H9 (cell line): ENCODE results near the gene GAL3ST3. TPM values are rescaled to one million over a fixed set of nuclear protein-coding genes. Genes with fewer than 3 reads are reported as not detected.
"Not testable (repeated sequence)": the region's sequence is repeated elsewhere in the genome, so short reads cannot be mapped to it uniquely, and the experiment has no call there.

Source experiments
- DNase-seq: peaks from one replicate; pipeline ENCODE4 v3.0.0-alpha.2; 2017
- H2AFZ ChIP-seq: one replicate; pipeline ENCODE4 v1.6.1; 2013; ENCODE audit warnings: mild to moderate bottlenecking, low read length, control low read depth, moderate library complexity
- H2AK5ac ChIP-seq: 2 replicates; pipeline ENCODE4 v1.6.1; 2013; ENCODE audit warnings: low read length, control low read depth, mixed read lengths; ENCODE audit not compliant: insufficient read length
- H2BK120ac ChIP-seq: one replicate; pipeline ENCODE4 v1.6.1; 2013; ENCODE audit warnings: low read depth, mild to moderate bottlenecking, low read length, control low read depth, inconsistent platforms; ENCODE audit not compliant: poor library complexity, severe bottlenecking
- H2BK12ac ChIP-seq: 2 replicates; pipeline ENCODE4 v1.6.1; 2013; ENCODE audit warnings: low read length, control low read depth, mixed read lengths, low read depth; ENCODE audit not compliant: insufficient read length
- H2BK15ac ChIP-seq: 2 replicates; pipeline ENCODE4 v1.6.1; 2013; ENCODE audit warnings: low read depth, low read length, control low read depth
- H2BK20ac ChIP-seq: one replicate; pipeline ENCODE4 v1.6.1; 2013; ENCODE audit warnings: low read depth, mild to moderate bottlenecking, low read length, control low read depth, inconsistent platforms; ENCODE audit not compliant: poor library complexity, severe bottlenecking
- H2BK5ac ChIP-seq: 2 replicates; pipeline ENCODE4 v1.6.1; 2013; ENCODE audit warnings: low read length, control low read depth, mixed read lengths; ENCODE audit not compliant: insufficient read length
- H3K14ac ChIP-seq: 2 replicates; pipeline ENCODE4 v1.6.1; 2013; ENCODE audit warnings: low read length, control low read depth; ENCODE audit not compliant: insufficient read depth
- H3K18ac ChIP-seq: 2 replicates; pipeline ENCODE4 v1.6.1; 2013; ENCODE audit warnings: low read depth, mild to moderate bottlenecking, mixed read lengths, low read length, control low read depth; ENCODE audit not compliant: insufficient read length
- H3K23ac ChIP-seq: 2 replicates; pipeline ENCODE4 v1.6.1; 2013; ENCODE audit warnings: low read length, control low read depth, mixed read lengths, low read depth; ENCODE audit not compliant: insufficient read length
- H3K23me2 ChIP-seq: 2 replicates; pipeline ENCODE4 v1.6.1; 2013; ENCODE audit warnings: low read depth, mild to moderate bottlenecking, mixed read lengths, low read length, control low read depth; ENCODE audit not compliant: insufficient read length, poor library complexity, severe bottlenecking
- H3K27ac ChIP-seq: 2 replicates; pipeline ENCODE4 v1.5.1; 2013; ENCODE audit warnings: low read length, control low read depth, mixed read lengths, low read depth; ENCODE audit not compliant: insufficient read length
- H3K27me3 ChIP-seq: 2 replicates; pipeline ENCODE4 v1.6.1; 2013; ENCODE audit warnings: low read length, control low read depth, inconsistent platforms; ENCODE audit not compliant: insufficient read depth
- H3K4ac ChIP-seq: 2 replicates; pipeline ENCODE4 v1.6.1; 2013; ENCODE audit warnings: low read depth, mild to moderate bottlenecking, control low read depth, inconsistent platforms, low read length, moderate library complexity
- H3K4me1 ChIP-seq: 2 replicates; pipeline ENCODE4 v1.6.1; 2013; ENCODE audit warnings: low read length, control low read depth, inconsistent platforms; ENCODE audit not compliant: insufficient read depth
- H3K4me2 ChIP-seq: 2 replicates; pipeline ENCODE4 v1.6.1; 2013; ENCODE audit warnings: low read length, control low read depth, mixed read lengths; ENCODE audit not compliant: insufficient read length, insufficient read depth
- H3K56ac ChIP-seq: 2 replicates; pipeline ENCODE4 v1.6.1; 2013; ENCODE audit warnings: low read depth, mild to moderate bottlenecking, mixed read lengths, low read length, control low read depth; ENCODE audit not compliant: insufficient read length
- H3K79me1 ChIP-seq: 2 replicates; pipeline ENCODE4 v1.6.1; 2013; ENCODE audit warnings: low read depth, mild to moderate bottlenecking, moderate library complexity, low read length, control low read depth, inconsistent platforms; ENCODE audit not compliant: insufficient read depth, poor library complexity, severe bottlenecking
- H3K79me2 ChIP-seq: 2 replicates; pipeline ENCODE4 v1.6.1; 2013; ENCODE audit warnings: low read length, control low read depth, inconsistent platforms; ENCODE audit not compliant: insufficient read depth
- H3K9ac ChIP-seq: 2 replicates; pipeline ENCODE4 v1.6.1; 2013; ENCODE audit warnings: low read length, control low read depth, mixed read lengths; ENCODE audit not compliant: insufficient read length; ENCODE audit errors: extremely low read depth
- H3K9me3 ChIP-seq: one replicate; pipeline ENCODE4 v1.6.1; 2013; ENCODE audit warnings: low read depth, low read length, inconsistent platforms; ENCODE audit not compliant: control insufficient read depth
- H3T11ph ChIP-seq: one replicate; pipeline ENCODE4 v1.6.1; 2013; ENCODE audit warnings: mild to moderate bottlenecking, low read length, control low read depth, inconsistent platforms
- H4K20me1 ChIP-seq: one replicate; pipeline ENCODE4 v1.6.1; 2013; ENCODE audit not compliant: control insufficient read depth, insufficient read length, insufficient read depth
- H4K5ac ChIP-seq: 2 replicates; pipeline ENCODE4 v1.6.1; 2013; ENCODE audit warnings: low read depth, mild to moderate bottlenecking, mixed read lengths, low read length, control low read depth; ENCODE audit not compliant: insufficient read length
- H4K8ac ChIP-seq: replicated peaks from 2 replicates; pipeline ENCODE4 v1.6.1; 2013; ENCODE audit warnings: low read length, control low read depth, mixed read lengths, low read depth; ENCODE audit not compliant: insufficient read length
- H4K91ac ChIP-seq: 2 replicates; pipeline ENCODE4 v1.6.1; 2013; ENCODE audit warnings: low read depth, mild to moderate bottlenecking, moderate library complexity, mixed read lengths, low read length, control low read depth; ENCODE audit not compliant: insufficient read length
- H3K27ac Mint-ChIP-seq, 3 experiments: 2 replicates in 2 of 3; 3 replicates in 1 of 3; pipeline ENCODE4 v1.8.0; 2020 to 2021; ENCODE audit warnings: mixed read lengths in 3 of 3, mild to moderate bottlenecking in 1 of 3, moderate library complexity in 1 of 3
- H3K27me3 Mint-ChIP-seq: 2 replicates; pipeline ENCODE4 v1.8.0; 2021; ENCODE audit warnings: low read depth, mild to moderate bottlenecking, moderate library complexity, mixed read lengths
- H3K36me3 Mint-ChIP-seq, 3 experiments: 2 replicates in 2 of 3; 3 replicates in 1 of 3; pipeline ENCODE4 v1.8.0; 2020 to 2021; ENCODE audit warnings: low read depth in 3 of 3, mixed read lengths in 3 of 3; ENCODE audit not compliant: insufficient read depth in 1 of 3
- H3K4me1 Mint-ChIP-seq, 2 experiments: 2 replicates each; pipeline ENCODE4 v1.8.0; 2020; ENCODE audit warnings: mixed read lengths in 2 of 2
- H3K4me3 Mint-ChIP-seq, 2 experiments: 2 replicates in 1 of 2; 3 replicates in 1 of 2; pipeline ENCODE4 v1.8.0; 2020 to 2021; ENCODE audit warnings: mild to moderate bottlenecking in 2 of 2, mixed read lengths in 2 of 2, moderate library complexity in 1 of 2
- H3K9me3 Mint-ChIP-seq, 2 experiments: 2 replicates in 1 of 2; 3 replicates in 1 of 2; pipeline ENCODE4 v1.8.0; 2020; ENCODE audit warnings: mild to moderate bottlenecking in 2 of 2, mixed read lengths in 2 of 2, moderate library complexity in 1 of 2
- CTCF ChIP-seq: fragments of 200-600 bp; sonication (generic); conservative IDR thresholded peaks from 3 replicates; pipeline ENCODE4 v1.8.0; 2021; ENCODE audit warnings: antibody characterized with exemption, mild to moderate bottlenecking
- WGBS: extraction: QIAGEN DNeasy Blood & Tissue Kit; methylation state at CpG from one replicate; pipeline ENCODE4 v1.1.7; 2013; ENCODE audit warnings: missing lambda C conversion rate, low lambda C conversion rate, mixed read lengths; ENCODE audit not compliant: insufficient read length; ENCODE audit errors: extremely low coverage; 5-methylcytosine and 5-hydroxymethylcytosine counted together
- total RNA-seq: library from RNA; stranded (reverse); gene quantifications from 2 replicates; pipeline ENCODE4 v1.2.1, GENCODE V29; 2021

GAL3ST3 gene
- total RNA-seq, 1 experiment from 2014 or later: 17.2 TPM

- Histone ChIP-seq H4K20me1 (no peaks in the 10 kb centered on the region), H2BK5ac (no peak within 1 kb of the TSS), H3K18ac (no peak within 1 kb of the TSS), H3K9ac (no peak within 1 kb of the TSS), H3K9me3 (no peaks in the 10 kb centered on the region), H3K14ac (no peak within 1 kb of the TSS), H2BK20ac (no peak within 1 kb of the TSS), H3T11ph (no peak within 1 kb of the TSS), H3K27me3 (no peaks in the 10 kb centered on the region; the same call in 1 of the 2 replicates), H2AFZ (no peak within 1 kb of the TSS), H2BK12ac (no peak within 1 kb of the TSS), H3K4me2 (no peak within 1 kb of the TSS), H2AK5ac (no peak within 1 kb of the TSS), H3K79me2 (no peaks in the 10 kb centered on the region), H3K79me1 (no peaks in the 10 kb centered on the region), H4K91ac (no peak within 1 kb of the TSS), H3K4ac (no peak within 1 kb of the TSS), H4K5ac (no peak within 1 kb of the TSS), H3K23me2 (no peaks in the 10 kb centered on the region), H2BK15ac (no peak within 1 kb of the TSS; the same call in 1 of the 2 replicates), H3K27ac (no peak within 1 kb of the TSS), H3K56ac (no peak within 1 kb of the TSS), H3K23ac (no peak within 1 kb of the TSS), H3K4me1 (no peaks in the 10 kb centered on the region), H4K8ac (no peak within 1 kb of the TSS), H2BK120ac (no peak within 1 kb of the TSS)
- no peak for TF ChIP-seq CTCF
- no peak for DNase-seq
- peaks cover 0 to 3% of the 10 kb centered on the region in 2 experiments; a peak in 3 of 4 replicates for H3K4me1 Mint-ChIP-seq
- H3K27ac Mint-ChIP-seq: no peak within 1 kb of the TSS; a peak in 1 of 7 replicates
- peaks cover 51% of the 10 kb centered on the region for H3K27me3 Mint-ChIP-seq
- no CpG with 5 or more reads among the region's 18 CpGs for WGBS
- H3K4me3 Mint-ChIP-seq: no peak within 1 kb of the TSS; a peak in 1 of 5 replicates
- H3K9me3 Mint-ChIP-seq: no peaks in the 10 kb centered on the region; a peak in 1 of 5 replicates
- no peaks in the 10 kb centered on the region for H3K36me3 Mint-ChIP-seq
These were observed 22.9 kb downstream of the GAL3ST3 start, which contains the start of gene CATSPER1 for GRCh38 chr11:66026017-66026529. Gene CATSPER1, minus strand, starts transcription at chr11:66026479. Its CDS starts 100 bp downstream, at chr11:66026379.

- H2BK5ac ChIP-seq, H3K9me3 ChIP-seq, H3K79me2 ChIP-seq, H3K4me3 Mint-ChIP-seq, H3K23me2 ChIP-seq, H3K4me2 ChIP-seq, H3K79me1 ChIP-seq, H3K9ac ChIP-seq, H4K8ac ChIP-seq, H3K36me3 Mint-ChIP-seq, H3K56ac ChIP-seq, H3K18ac ChIP-seq, H3K27me3 ChIP-seq, H3K27ac Mint-ChIP-seq, DNase-seq, H4K91ac ChIP-seq, H4K20me1 ChIP-seq, H3K14ac ChIP-seq, H2BK120ac ChIP-seq, H3K9me3 Mint-ChIP-seq, H4K5ac ChIP-seq, H3K4ac ChIP-seq, H2AK5ac ChIP-seq, H3K23ac ChIP-seq, H3K4me1 ChIP-seq, H2BK12ac ChIP-seq, H3T11ph ChIP-seq, H3K27ac ChIP-seq, H2BK20ac ChIP-seq, H2BK15ac ChIP-seq, H3K4me1 Mint-ChIP-seq, H2AFZ ChIP-seq: not testable (repeated sequence)
- no CpG with 5 or more reads among the region's 5 CpGs for WGBS
- peaks cover 48% of the 10 kb centered on the region for H3K27me3 Mint-ChIP-seq
These were observed 25.8 kb downstream of the GAL3ST3 start for GRCh38 chr11:66023186-66023440.
